ENCODE measurements around the gene CUX1.

DNA sequence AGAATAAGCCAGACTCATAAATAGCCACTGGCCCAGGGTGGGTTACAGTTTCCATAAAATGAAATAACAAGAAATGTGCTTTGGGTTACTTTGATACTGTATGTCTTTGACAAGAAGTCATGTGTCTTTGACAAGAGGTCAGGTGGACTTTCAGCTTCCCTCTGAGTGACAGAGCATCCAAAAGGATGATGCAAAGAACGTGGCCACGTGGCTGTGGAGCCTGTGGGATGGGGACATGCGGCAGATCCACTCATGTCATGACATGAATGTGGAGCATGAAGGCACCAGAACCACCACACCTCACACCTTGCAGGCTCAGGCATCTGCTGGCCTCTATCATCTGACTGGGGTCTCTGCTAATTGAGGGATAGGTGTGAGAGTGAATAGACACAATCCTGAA is 37.1 kb upstream of the CUX1 start:
- TF ChIP-seq EZH2phosphoT487 (IDR thresholded peaks at IDR 0.05; ENCODE audit: borderline replicate concordance, low read length), result no peak
- TF ChIP-seq, protein P1, sequence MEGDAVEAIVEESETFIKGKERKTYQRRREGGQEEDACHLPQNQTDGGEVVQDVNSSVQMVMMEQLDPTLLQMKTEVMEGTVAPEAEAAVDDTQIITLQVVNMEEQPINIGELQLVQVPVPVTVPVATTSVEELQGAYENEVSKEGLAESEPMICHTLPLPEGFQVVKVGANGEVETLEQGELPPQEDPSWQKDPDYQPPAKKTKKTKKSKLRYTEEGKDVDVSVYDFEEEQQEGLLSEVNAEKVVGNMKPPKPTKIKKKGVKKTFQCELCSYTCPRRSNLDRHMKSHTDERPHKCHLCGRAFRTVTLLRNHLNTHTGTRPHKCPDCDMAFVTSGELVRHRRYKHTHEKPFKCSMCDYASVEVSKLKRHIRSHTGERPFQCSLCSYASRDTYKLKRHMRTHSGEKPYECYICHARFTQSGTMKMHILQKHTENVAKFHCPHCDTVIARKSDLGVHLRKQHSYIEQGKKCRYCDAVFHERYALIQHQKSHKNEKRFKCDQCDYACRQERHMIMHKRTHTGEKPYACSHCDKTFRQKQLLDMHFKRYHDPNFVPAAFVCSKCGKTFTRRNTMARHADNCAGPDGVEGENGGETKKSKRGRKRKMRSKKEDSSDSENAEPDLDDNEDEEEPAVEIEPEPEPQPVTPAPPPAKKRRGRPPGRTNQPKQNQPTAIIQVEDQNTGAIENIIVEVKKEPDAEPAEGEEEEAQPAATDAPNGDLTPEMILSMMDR (conservative IDR thresholded peaks at IDR 0.05; ENCODE audit: low read depth, low read length), result no peak
